GM10266 (cell line): ENCODE data around the gene C16orf82.

Source experiments
- DNase-seq: peaks from one replicate; pipeline ENCODE4 v3.0.0; 2012; ENCODE audit errors: extremely low spot score
- TF ChIP-seq, protein P1 (sequence below): IDR thresholded peaks from 2 replicates; pipeline ENCODE4 v1.5.1; 2012; ENCODE audit warnings: mild to moderate bottlenecking, low read depth; ENCODE audit not compliant: control insufficient read depth, insufficient read depth; ENCODE audit errors: missing control alignments

C16orf82 gene

DNA sequence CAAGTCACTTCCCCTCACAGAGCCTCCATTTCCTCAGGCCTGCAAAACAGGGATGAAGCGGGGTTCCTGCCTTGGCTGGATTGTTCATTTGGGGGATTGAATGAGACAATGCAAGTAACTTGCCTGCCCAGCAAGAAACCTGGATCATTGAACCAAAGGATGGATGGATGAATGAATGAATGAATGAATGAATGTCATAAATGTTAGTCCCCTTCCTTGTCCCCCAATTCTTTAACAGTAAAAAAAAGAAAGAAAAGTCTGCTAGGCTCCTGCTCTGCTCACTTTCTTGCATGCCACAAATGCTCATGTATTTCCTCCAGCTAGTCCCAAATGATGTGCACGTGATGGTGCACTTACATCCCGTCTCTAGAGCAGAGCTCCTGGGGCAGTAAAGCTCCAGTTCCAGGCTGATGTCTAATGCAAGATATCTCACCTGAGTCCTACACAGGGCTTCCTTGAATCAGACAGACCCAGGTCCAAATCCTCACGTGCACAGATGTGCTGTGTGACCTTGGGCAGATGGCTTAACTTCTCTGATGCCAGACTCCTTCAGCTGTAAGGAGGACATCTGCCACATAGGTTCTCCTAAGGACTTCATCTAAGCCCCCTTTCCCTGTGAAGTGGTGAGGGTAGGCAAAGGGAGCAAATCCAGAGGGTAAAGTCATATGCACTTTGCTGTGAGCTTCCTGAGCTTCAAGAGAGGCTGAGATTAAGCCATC, 45.5 kb downstream of the C16orf82 start:
- no peak for DNase-seq
- TF ChIP-seq, protein P1, sequence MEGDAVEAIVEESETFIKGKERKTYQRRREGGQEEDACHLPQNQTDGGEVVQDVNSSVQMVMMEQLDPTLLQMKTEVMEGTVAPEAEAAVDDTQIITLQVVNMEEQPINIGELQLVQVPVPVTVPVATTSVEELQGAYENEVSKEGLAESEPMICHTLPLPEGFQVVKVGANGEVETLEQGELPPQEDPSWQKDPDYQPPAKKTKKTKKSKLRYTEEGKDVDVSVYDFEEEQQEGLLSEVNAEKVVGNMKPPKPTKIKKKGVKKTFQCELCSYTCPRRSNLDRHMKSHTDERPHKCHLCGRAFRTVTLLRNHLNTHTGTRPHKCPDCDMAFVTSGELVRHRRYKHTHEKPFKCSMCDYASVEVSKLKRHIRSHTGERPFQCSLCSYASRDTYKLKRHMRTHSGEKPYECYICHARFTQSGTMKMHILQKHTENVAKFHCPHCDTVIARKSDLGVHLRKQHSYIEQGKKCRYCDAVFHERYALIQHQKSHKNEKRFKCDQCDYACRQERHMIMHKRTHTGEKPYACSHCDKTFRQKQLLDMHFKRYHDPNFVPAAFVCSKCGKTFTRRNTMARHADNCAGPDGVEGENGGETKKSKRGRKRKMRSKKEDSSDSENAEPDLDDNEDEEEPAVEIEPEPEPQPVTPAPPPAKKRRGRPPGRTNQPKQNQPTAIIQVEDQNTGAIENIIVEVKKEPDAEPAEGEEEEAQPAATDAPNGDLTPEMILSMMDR = no peak

DNA sequence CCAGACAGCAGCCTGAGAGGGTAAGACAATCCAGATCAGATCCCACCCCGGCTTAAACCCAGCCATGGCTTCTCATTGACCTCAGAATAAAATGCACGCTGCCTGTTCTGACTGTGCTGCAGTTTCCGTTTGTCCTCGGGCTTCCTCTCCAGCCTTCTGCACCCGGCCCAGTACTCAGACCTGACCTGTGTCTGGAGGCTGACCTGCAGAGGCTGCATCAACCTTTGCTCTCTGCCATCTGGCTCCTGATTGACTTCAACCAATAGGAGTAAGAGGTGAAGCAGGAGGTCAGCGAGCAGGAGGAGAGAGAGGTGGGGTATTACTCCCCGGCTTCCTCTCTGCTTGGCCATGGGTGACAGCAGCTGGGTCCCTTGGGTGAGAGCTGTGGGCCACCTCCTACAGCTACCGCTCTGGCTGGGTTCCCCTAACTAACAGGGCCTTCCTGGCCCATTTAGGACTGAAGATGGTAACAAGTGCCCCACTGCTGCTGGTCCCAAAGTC, 46.7 kb downstream of the C16orf82 start:
- no peak for DNase-seq
- TF ChIP-seq, protein P1 = no peak

DNA sequence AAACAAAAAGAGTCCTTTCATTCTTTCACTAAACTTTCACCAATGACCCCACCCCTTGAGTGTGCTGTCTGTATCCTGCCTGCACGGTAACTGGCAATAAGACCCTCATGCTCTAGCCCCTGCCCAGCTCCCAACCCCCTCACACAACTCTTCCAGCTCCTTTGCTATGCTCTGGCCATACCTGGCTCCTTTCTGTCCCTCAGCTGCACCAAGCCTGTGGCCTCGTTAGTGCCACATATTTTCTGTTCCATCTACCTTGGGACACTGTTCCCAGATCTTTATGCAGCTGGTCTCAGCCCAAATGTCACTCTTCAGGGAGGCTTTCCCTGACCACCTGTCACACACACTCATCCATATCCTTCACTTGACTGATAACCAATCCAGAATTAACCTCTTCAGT, 47.3 kb downstream of the C16orf82 start:
- TF ChIP-seq, protein P1 = no peak
- DNase-seq = no peak

DNA sequence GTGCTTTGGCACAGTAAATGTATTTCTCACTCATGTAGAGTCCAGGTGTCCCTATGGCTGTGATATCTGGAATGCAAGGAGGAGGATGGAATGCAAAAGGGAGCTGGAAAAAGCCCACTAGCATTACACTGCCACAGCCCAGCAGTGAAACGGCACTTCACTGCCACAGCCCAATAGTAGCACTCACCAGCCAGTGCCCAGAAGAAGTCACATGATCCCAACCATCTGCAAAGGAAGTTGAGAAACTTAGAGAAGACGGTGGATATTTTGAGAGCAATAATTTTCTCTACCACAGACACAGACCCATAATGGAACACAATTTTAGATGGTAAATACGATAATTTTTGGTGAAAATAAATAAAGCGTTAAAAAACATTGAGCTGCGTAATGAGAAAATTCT, 51.8 kb downstream of the C16orf82 start:
- TF ChIP-seq, protein P1 = no peak
- no peak for DNase-seq
